DOHH2 (cell line): ENCODE measurements around the gene TEN1.

Experiments used
- H3F3A ChIP-seq: fragments of 200-600 bp; sonication (generic), shearing (Covaris generic); 2 replicates; pipeline ENCODE4 v1.6.0; 2016; ENCODE audit warnings: antibody characterized with exemption, mild to moderate bottlenecking; ENCODE audit not compliant: control insufficient read depth, insufficient read depth
- H3K27ac ChIP-seq: fragments of 200-600 bp; sonication (generic); 2 replicates; pipeline ENCODE4 v1.5.1; 2014; ENCODE audit warnings: low read depth, mild to moderate bottlenecking, low read length, moderate library complexity
- H3K27me3 ChIP-seq: fragments of 200-600 bp; sonication (generic); 2 replicates; pipeline ENCODE4 v1.6.1; 2014; ENCODE audit warnings: mild to moderate bottlenecking, low read length, mixed read lengths; ENCODE audit not compliant: control insufficient read depth
- H3K36me3 ChIP-seq: fragments of 200-600 bp; sonication (generic); 2 replicates; pipeline ENCODE4 v1.6.1; 2014; ENCODE audit warnings: mild to moderate bottlenecking, low read length, moderate library complexity, mixed read lengths; ENCODE audit not compliant: control insufficient read depth
- H3K4me1 ChIP-seq: fragments of 200-600 bp; sonication (generic); 2 replicates; pipeline ENCODE4 v1.6.1; 2014; ENCODE audit warnings: mild to moderate bottlenecking, low read length, mixed read lengths; ENCODE audit not compliant: control insufficient read depth
- H3K4me2 ChIP-seq: fragments of 200-600 bp; sonication (generic); 2 replicates; pipeline ENCODE4 v1.6.0; 2014; ENCODE audit warnings: mild to moderate bottlenecking, low read length, moderate library complexity
- H3K4me3 ChIP-seq: fragments of 200-600 bp; sonication (generic); 2 replicates; pipeline ENCODE4 v1.5.1; 2014; ENCODE audit warnings: mild to moderate bottlenecking, low read length, mixed read lengths
- H3K79me2 ChIP-seq: fragments of 200-600 bp; sonication (generic); 2 replicates; pipeline ENCODE4 v1.6.1; 2014; ENCODE audit warnings: mild to moderate bottlenecking, low read length, mixed read lengths; ENCODE audit not compliant: control insufficient read depth
- H3K9me2 ChIP-seq: fragments of 200-600 bp; sonication (generic); replicated peaks from 2 replicates; pipeline ENCODE4 v1.6.1; 2014; ENCODE audit warnings: mild to moderate bottlenecking, low read length, mixed read lengths; ENCODE audit not compliant: control insufficient read depth
- H3K9me3 ChIP-seq: fragments of 200-600 bp; sonication (generic); 2 replicates; pipeline ENCODE4 v1.6.1; 2014; ENCODE audit warnings: antibody characterized with exemption, low read length, mixed read lengths; ENCODE audit not compliant: control insufficient read depth, insufficient read depth
- H4K20me1 ChIP-seq: fragments of 200-600 bp; sonication (generic); 2 replicates; pipeline ENCODE4 v1.6.0; 2014; ENCODE audit warnings: low read depth, mild to moderate bottlenecking, antibody characterized with exemption, low read length, moderate library complexity; ENCODE audit not compliant: control insufficient read depth, insufficient read depth
- EZH2phosphoT487 ChIP-seq: fragments of 200-600 bp; sonication (generic); IDR thresholded peaks from 2 replicates; pipeline ENCODE4 v1.6.1; 2017; ENCODE audit warnings: borderline replicate concordance, mild to moderate bottlenecking, antibody characterized with exemption, low read length, moderate library complexity, mixed read lengths
- TF ChIP-seq, protein P1 (sequence below): fragments of 200-600 bp; sonication (generic); IDR thresholded peaks from one replicate; pipeline ENCODE4 v1.5.1; 2014; ENCODE audit warnings: antibody characterized with exemption, mild to moderate bottlenecking, low read depth, low read length; ENCODE audit not compliant: poor library complexity, severe bottlenecking

TEN1 gene

DNA sequence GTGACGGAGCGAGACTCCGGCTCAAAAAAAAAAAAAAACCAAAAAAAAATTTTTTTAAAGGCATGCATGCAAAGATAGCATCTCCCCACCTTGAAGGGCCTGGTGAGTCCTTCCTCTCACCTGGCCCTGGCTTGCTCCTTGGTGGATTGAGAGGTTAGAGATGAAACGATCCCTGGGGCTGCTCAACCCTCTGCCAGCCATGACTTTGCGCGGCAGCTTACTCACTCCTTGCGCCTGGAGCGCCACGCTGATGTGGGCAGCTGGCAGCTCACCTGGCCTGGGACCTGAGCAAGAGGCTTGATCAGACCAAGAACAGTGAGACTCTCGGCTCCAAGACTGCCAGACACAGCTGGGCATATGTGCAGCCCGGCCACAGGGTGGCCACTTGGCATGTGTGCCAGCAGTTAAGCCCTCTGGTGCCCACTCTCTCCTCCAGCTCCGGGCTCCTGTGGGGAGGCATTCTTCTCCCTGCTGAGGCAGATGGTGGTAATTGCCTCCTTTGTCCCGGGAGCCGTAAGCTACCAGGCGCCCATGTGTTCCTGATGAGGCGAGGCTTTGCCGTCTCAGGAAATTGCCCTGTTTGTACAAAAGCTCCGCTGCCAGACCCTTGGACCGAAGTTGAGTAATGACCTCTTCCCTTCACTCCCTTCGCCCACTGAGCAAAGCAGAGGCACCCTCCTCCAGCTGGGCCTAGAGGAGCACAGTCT, 53.2 kb downstream of the TEN1 start:
- no peaks in the 10 kb centered on the region for H3K9me3 ChIP-seq
- peaks cover 16% of the 10 kb centered on the region for H3K4me1 ChIP-seq
- H3K27me3 ChIP-seq, result no peaks in the 10 kb centered on the region
- no peaks in the 10 kb centered on the region for H3K9me2 ChIP-seq
- H3K79me2 ChIP-seq, result no peaks in the 10 kb centered on the region
- H3K36me3 ChIP-seq, result no peaks in the 10 kb centered on the region
- H3F3A ChIP-seq, result no peaks in the 10 kb centered on the region
- H4K20me1 ChIP-seq, result no peaks in the 10 kb centered on the region
- TF ChIP-seq, protein P1, sequence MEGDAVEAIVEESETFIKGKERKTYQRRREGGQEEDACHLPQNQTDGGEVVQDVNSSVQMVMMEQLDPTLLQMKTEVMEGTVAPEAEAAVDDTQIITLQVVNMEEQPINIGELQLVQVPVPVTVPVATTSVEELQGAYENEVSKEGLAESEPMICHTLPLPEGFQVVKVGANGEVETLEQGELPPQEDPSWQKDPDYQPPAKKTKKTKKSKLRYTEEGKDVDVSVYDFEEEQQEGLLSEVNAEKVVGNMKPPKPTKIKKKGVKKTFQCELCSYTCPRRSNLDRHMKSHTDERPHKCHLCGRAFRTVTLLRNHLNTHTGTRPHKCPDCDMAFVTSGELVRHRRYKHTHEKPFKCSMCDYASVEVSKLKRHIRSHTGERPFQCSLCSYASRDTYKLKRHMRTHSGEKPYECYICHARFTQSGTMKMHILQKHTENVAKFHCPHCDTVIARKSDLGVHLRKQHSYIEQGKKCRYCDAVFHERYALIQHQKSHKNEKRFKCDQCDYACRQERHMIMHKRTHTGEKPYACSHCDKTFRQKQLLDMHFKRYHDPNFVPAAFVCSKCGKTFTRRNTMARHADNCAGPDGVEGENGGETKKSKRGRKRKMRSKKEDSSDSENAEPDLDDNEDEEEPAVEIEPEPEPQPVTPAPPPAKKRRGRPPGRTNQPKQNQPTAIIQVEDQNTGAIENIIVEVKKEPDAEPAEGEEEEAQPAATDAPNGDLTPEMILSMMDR, result no peak
- no peak for TF ChIP-seq EZH2phosphoT487
- H3K4me3 ChIP-seq, result no peak overlapping the region
- no peak overlapping the region for H3K27ac ChIP-seq
- H3K4me2 ChIP-seq, result no peak overlapping the region

DNA sequence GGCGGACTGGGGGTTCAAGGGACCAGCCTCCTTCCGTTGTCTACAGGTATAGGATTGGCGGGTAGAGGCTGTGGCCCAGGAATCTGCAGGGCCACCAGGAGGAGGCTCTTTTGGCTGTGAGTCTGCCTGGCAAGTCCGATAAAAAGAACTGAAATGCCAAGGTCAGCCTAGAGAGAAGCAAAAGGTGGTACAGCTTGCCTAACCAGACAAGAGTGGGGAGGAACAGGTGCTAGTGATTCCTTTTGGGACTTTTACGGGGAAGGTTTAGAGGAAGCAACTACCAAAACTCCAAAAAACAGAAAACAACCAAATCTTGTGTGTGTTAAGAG, 53.7 kb downstream of the TEN1 start:
- H3K4me1 ChIP-seq, result peaks cover 16% of the 10 kb centered on the region
- H3K9me2 ChIP-seq, result no peaks in the 10 kb centered on the region
- H4K20me1 ChIP-seq, result no peaks in the 10 kb centered on the region
- no peaks in the 10 kb centered on the region for H3K27me3 ChIP-seq
- no peak overlapping the region for H3K4me3 ChIP-seq
- no peak overlapping the region for H3K4me2 ChIP-seq
- TF ChIP-seq, protein P1, result no peak
- no peak for TF ChIP-seq EZH2phosphoT487
- H3F3A ChIP-seq, result no peaks in the 10 kb centered on the region
- no peaks in the 10 kb centered on the region for H3K9me3 ChIP-seq
- no peaks in the 10 kb centered on the region for H3K79me2 ChIP-seq
- H3K27ac ChIP-seq, result no peak overlapping the region
- no peaks in the 10 kb centered on the region for H3K36me3 ChIP-seq

DNA sequence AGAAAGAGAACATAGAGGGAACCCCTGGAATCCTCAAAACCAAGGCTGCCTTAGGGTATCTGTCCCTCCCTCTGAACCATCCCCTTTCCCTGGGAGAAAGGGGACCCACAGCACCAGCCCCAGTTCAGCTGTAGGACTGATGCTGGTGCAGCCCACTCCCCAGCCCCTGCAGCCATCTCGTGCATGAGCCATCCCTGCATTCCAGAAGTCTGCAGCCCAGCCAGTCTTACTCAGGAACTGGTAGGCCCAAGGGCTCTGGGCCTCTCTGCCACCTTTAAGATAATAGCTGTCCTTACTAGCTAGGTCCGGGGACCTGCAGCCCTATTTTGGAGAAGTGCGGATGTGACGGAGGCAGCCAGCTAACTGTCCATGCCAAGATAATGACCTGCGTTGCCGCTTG, 54.1 kb downstream of the TEN1 start:
- Histone ChIP-seq H3K79me2 (no peaks in the 10 kb centered on the region), H3K4me3 (no peak overlapping the region), H3K4me1 (peaks cover 16% of the 10 kb centered on the region), H3K9me3 (no peaks in the 10 kb centered on the region), H3K36me3 (no peaks in the 10 kb centered on the region; the same call in 1 of the 2 replicates), H3F3A (no peaks in the 10 kb centered on the region), H3K9me2 (no peaks in the 10 kb centered on the region), H3K27me3 (no peaks in the 10 kb centered on the region), H3K4me2 (no peak overlapping the region), H4K20me1 (no peaks in the 10 kb centered on the region), H3K27ac (no peak overlapping the region)
- TF ChIP-seq, protein P1, result no peak
- no peak for TF ChIP-seq EZH2phosphoT487
